Neutrophil (primary cell): Measurements from ENCODE around the gene SLC22A5.

Experiments
- H3K27ac ChIP-seq: fragments of 200-600 bp; sonication (generic); 2 replicates; pipeline ENCODE4 v1.5.1; 2016; ENCODE audit warnings: mild to moderate bottlenecking, moderate library complexity
- H3K27me3 ChIP-seq: fragments of 200-600 bp; sonication (generic); 2 replicates; pipeline ENCODE4 v1.6.0; 2016; ENCODE audit warnings: mild to moderate bottlenecking
- H3K36me3 ChIP-seq: fragments of 200-600 bp; sonication (generic); 2 replicates; pipeline ENCODE4 v1.5.1; 2017
- H3K4me1 ChIP-seq, 2 experiments: fragments of 200-600 bp in 1 of 2; sonication (generic) in 1 of 2; 1 replicate in 1 of 2; 2 replicates in 1 of 2; pipeline versions ENCODE4 v1.5.1 to v1.6.1; 2013 to 2016; ENCODE audit warnings: low read depth in 1 of 2, low read length in 1 of 2, mild to moderate bottlenecking in 1 of 2, moderate library complexity in 1 of 2; ENCODE audit not compliant: control insufficient read depth in 1 of 2, insufficient read depth in 1 of 2
- H3K4me3 ChIP-seq, 2 experiments: fragments of 200-600 bp in 1 of 2; sonication (generic) in 1 of 2; 1 replicate in 1 of 2; 2 replicates in 1 of 2; pipeline ENCODE4 v1.5.1; 2013 to 2016; ENCODE audit warnings: low read depth in 1 of 2, low read length in 1 of 2, mild to moderate bottlenecking in 1 of 2, moderate library complexity in 1 of 2
- H3K9me3 ChIP-seq: fragments of 200-600 bp; sonication (generic); 2 replicates; pipeline ENCODE4 v1.5.1; 2016
- TF ChIP-seq, protein P1 (sequence below): fragments of 200-600 bp; sonication (generic); IDR thresholded peaks from 2 replicates; pipeline ENCODE4 v1.5.1; 2016; ENCODE audit warnings: antibody characterized with exemption

The SLC22A5 gene

DNA sequence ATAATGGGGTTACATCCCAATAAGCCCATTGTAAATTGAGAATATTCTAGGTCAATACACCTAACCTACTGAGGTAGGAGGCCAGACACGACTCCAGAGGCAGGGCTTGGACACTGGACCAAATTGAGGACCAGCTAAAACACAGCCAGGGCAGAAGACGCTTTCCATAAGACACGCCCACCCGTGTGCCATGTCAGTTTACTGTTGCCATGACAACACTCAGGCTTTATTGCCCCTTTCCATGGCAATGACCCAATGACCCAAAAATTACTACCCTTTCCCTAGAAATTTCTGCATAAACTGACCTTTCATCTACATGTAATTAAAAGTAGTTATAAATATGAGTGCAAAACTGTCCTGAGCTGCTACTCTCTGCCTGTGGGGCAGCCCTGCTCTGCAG lies 43.8 kb upstream of the SLC22A5 start:
- Histone ChIP-seq H3K9me3 (no peaks in the 10 kb centered on the region), H3K36me3 (peaks cover 88% of the 10 kb centered on the region), H3K4me1 (no peaks in the 10 kb centered on the region), H3K27ac (no peak overlapping the region), H3K27me3 (no peaks in the 10 kb centered on the region), H3K4me3 (no peak overlapping the region)
- TF ChIP-seq, protein P1, sequence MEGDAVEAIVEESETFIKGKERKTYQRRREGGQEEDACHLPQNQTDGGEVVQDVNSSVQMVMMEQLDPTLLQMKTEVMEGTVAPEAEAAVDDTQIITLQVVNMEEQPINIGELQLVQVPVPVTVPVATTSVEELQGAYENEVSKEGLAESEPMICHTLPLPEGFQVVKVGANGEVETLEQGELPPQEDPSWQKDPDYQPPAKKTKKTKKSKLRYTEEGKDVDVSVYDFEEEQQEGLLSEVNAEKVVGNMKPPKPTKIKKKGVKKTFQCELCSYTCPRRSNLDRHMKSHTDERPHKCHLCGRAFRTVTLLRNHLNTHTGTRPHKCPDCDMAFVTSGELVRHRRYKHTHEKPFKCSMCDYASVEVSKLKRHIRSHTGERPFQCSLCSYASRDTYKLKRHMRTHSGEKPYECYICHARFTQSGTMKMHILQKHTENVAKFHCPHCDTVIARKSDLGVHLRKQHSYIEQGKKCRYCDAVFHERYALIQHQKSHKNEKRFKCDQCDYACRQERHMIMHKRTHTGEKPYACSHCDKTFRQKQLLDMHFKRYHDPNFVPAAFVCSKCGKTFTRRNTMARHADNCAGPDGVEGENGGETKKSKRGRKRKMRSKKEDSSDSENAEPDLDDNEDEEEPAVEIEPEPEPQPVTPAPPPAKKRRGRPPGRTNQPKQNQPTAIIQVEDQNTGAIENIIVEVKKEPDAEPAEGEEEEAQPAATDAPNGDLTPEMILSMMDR = no peak

- Histone ChIP-seq H3K4me3 (no peak overlapping the region), H3K36me3 (peaks cover 90% of the 10 kb centered on the region), H3K27me3 (no peaks in the 10 kb centered on the region), H3K27ac (no peak overlapping the region), H3K4me1 (no peaks in the 10 kb centered on the region), H3K9me3 (no peaks in the 10 kb centered on the region)
- TF ChIP-seq, protein P1 = no peak
Observed at GRCh38 chr5:132327252-132327955, 42.1 kb upstream of the SLC22A5 start.

GRCh38 chr5:132334812-132335211 lies 34.7 kb upstream of the SLC22A5 start:
- TF ChIP-seq, protein P1 = no peak
- Histone ChIP-seq H3K36me3 (peaks cover 98% of the 10 kb centered on the region), H3K27me3 (no peaks in the 10 kb centered on the region), H3K9me3 (no peaks in the 10 kb centered on the region), H3K27ac (peak overlapping the region; percentile 33), H3K4me3 (no peak overlapping the region), H3K4me1 (no peaks in the 10 kb centered on the region)

DNA sequence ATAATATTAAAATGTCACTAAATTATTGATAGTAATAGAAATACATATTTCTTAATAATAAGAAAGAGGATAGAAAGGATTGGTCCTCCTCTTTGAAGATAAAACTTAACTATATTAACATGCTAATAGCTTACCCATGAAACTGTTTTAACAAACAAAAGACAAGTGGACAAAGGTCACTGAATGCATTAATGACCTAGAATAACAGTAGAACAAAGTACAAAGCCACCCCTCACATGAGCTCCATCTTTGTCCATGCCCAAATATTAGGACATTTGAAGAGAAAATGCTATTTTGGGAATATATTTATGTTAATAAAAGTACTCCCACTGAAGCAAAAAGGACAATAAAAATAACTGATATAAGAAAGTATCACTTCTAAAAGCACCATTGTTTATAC lies 34.1 kb upstream of the SLC22A5 start:
- Histone ChIP-seq H3K9me3 (no peaks in the 10 kb centered on the region), H3K36me3 (peaks cover 98% of the 10 kb centered on the region), H3K4me3 (no peak overlapping the region), H3K27ac (no peak overlapping the region), H3K4me1 (no peaks in the 10 kb centered on the region), H3K27me3 (no peaks in the 10 kb centered on the region)
- TF ChIP-seq, protein P1 = no peak

DNA sequence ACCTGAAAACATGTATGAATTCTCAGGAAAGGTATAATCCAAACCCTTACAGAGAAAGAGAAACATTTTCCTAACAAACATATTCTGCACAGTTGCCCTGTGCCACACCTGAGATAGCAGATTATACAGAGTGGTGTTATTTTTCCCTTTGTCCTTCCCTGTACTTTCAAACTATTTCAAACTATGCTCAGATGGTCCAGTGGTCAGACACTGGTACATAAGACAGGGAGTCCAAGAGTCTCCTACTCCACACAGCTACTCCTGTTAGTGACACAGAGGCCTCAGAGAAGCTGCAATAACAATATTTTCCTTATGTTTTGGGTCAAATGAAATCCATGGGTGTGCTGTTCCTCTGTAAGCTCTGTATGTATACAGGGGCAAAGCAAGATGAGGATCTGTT lies 30.0 kb upstream of the SLC22A5 start:
- TF ChIP-seq, protein P1 = no peak
- Histone ChIP-seq H3K4me3 (no peak overlapping the region), H3K27ac (no peak overlapping the region), H3K36me3 (peaks cover 100% of the 10 kb centered on the region), H3K4me1 (no peaks in the 10 kb centered on the region), H3K9me3 (no peaks in the 10 kb centered on the region), H3K27me3 (no peaks in the 10 kb centered on the region)
